SK-N-MC (cell line): ENCODE data around the gene PRR7.

Experiments
- DNase-seq: peaks from one replicate; pipeline ENCODE4 v3.0.0-alpha.2; 2011; ENCODE audit warnings: low read depth, low spot score
- H3K27ac ChIP-seq: fragments of 200-600 bp; sonication (generic); 2 replicates; pipeline ENCODE4 v1.5.1; 2016; ENCODE audit warnings: mixed run types
- H3K36me3 ChIP-seq: fragments of 200-600 bp; sonication (generic); 2 replicates; pipeline ENCODE4 v1.6.1; 2017; ENCODE audit warnings: antibody characterized with exemption, low read length, mixed read lengths; ENCODE audit not compliant: insufficient read depth
- H3K4me3 ChIP-seq: fragments of 200-600 bp; sonication (generic); 2 replicates; pipeline ENCODE4 v1.5.1; 2016
- H3K9ac ChIP-seq: fragments of 200-600 bp; sonication (generic); 2 replicates; pipeline ENCODE4 v1.8.0; 2017; ENCODE audit warnings: mixed run types, mixed read lengths; ENCODE audit not compliant: insufficient read length
- H3K9me3 ChIP-seq: fragments of 200-600 bp; sonication (generic); 2 replicates; pipeline ENCODE4 v1.6.1; 2017; ENCODE audit warnings: low read depth, mild to moderate bottlenecking, antibody characterized with exemption, low read length, moderate library complexity, mixed read lengths
- EZH2 ChIP-seq: fragments of 200-600 bp; sonication (generic); IDR thresholded peaks from one replicate; pipeline ENCODE4 v1.6.1; 2017; ENCODE audit warnings: antibody characterized with exemption
- FOXP2 ChIP-seq: optimal IDR thresholded peaks from 2 replicates; pipeline ENCODE3; 2011; ENCODE audit warnings: mild to moderate bottlenecking, moderate library complexity; ENCODE audit not compliant: insufficient read depth; ENCODE audit errors: extremely low read length, control extremely low read depth
- POLR2AphosphoS5 ChIP-seq: IDR thresholded peaks from 2 replicates; pipeline ENCODE4 v1.6.1; 2012; ENCODE audit warnings: mild to moderate bottlenecking, low read depth, low read length, borderline replicate concordance

PRR7 gene

GRCh38 chr5:177490311-177490991, 43.8 kb downstream of the PRR7 start:
- Histone ChIP-seq H3K27ac (peak overlapping the region; percentile 91), H3K4me3 (peak overlapping the region; percentile 74), H3K9me3 (no peaks in the 10 kb centered on the region), H3K36me3 (peaks cover 47% of the 10 kb centered on the region), H3K9ac (peak overlapping the region; percentile 57)
- peak; percentile 53 for DNase-seq
- TF ChIP-seq POLR2AphosphoS5 (peak; percentile 22; the same call in 1 of the 2 replicates), FOXP2 (no peak)

GRCh38 chr5:177490992-177491391, 44.4 kb downstream of the PRR7 start:
- Histone ChIP-seq H3K4me3 (peak overlapping the region; percentile 74), H3K9me3 (no peaks in the 10 kb centered on the region), H3K9ac (peak overlapping the region; percentile 54), H3K27ac (peak overlapping the region; percentile 91), H3K36me3 (peaks cover 48% of the 10 kb centered on the region)
- DNase-seq = no peak
- no peak for TF ChIP-seq EZH2
- TF ChIP-seq FOXP2 = no peak
- TF ChIP-seq POLR2AphosphoS5 = no peak

- H3K9ac ChIP-seq = peak overlapping the region; percentile 54
- peak overlapping the region; percentile 74 for H3K4me3 ChIP-seq
- H3K36me3 ChIP-seq = peaks cover 43% of the 10 kb centered on the region
- TF ChIP-seq FOXP2 (peak; percentile 66), POLR2AphosphoS5 (no peak; the same call in 1 of the 2 replicates), EZH2 (no peak)
- H3K9me3 ChIP-seq = no peaks in the 10 kb centered on the region
- DNase-seq = no peak
- peak overlapping the region; percentile 91 for H3K27ac ChIP-seq
Observed at GRCh38 chr5:177491429-177491945, 44.9 kb downstream of the PRR7 start.

- TF ChIP-seq POLR2AphosphoS5 = no peak
- H3K9ac ChIP-seq = no peak overlapping the region
- DNase-seq = no peak
- peaks cover 41% of the 10 kb centered on the region for H3K36me3 ChIP-seq
- peak overlapping the region; percentile 46; the same call in 1 of the 2 replicates for H3K27ac ChIP-seq
- no peak overlapping the region for H3K4me3 ChIP-seq
- no peaks in the 10 kb centered on the region for H3K9me3 ChIP-seq
Observed at GRCh38 chr5:177491983-177492746, 45.6 kb downstream of the PRR7 start.

- no peak overlapping the region; the same call in 1 of the 2 replicates for H3K27ac ChIP-seq
Observed at GRCh38 chr5:177492841-177493240, 46.2 kb downstream of the PRR7 start.

GRCh38 chr5:177493795-177494345, 47.3 kb downstream of the PRR7 start:
- DNase-seq = no peak

More at GRCh38 chr5:177492841-177493240, 46.2 kb downstream of the PRR7 start:
- H3K4me3 ChIP-seq = no peak overlapping the region
- H3K9me3 ChIP-seq = no peaks in the 10 kb centered on the region
- no peak for DNase-seq
- peaks cover 35% of the 10 kb centered on the region for H3K36me3 ChIP-seq
- no peak for TF ChIP-seq FOXP2
- no peak overlapping the region for H3K9ac ChIP-seq

GRCh38 chr5:177494346-177495195, 48.0 kb downstream of the PRR7 start:
- no peak for TF ChIP-seq POLR2AphosphoS5
- TF ChIP-seq FOXP2 = no peak
- no peak for TF ChIP-seq EZH2
- no peak for DNase-seq
- Histone ChIP-seq H3K9ac (peak overlapping the region; percentile 14), H3K36me3 (peaks cover 18% of the 10 kb centered on the region; the same call in 1 of the 2 replicates), H3K27ac (peak overlapping the region; percentile 71; the same call in 1 of the 2 replicates), H3K9me3 (no peaks in the 10 kb centered on the region), H3K4me3 (no peak overlapping the region)

More at GRCh38 chr5:177493795-177494345, 47.3 kb downstream of the PRR7 start:
- no peaks in the 10 kb centered on the region for H3K9me3 ChIP-seq
- TF ChIP-seq FOXP2 (no peak), POLR2AphosphoS5 (no peak), EZH2 (no peak)
- peak overlapping the region; percentile 71; the same call in 1 of the 2 replicates for H3K27ac ChIP-seq
- no peak overlapping the region for H3K4me3 ChIP-seq
- peak overlapping the region; percentile 14 for H3K9ac ChIP-seq
- H3K36me3 ChIP-seq = peaks cover 24% of the 10 kb centered on the region; the same call in 1 of the 2 replicates
